GM11168 (cell line): ENCODE results near the gene P4HB.

Source experiments
- in situ Hi-C: fragments of 300-500 bp; cut with MboI; formaldehyde crosslinking; loops from one replicate; pipeline ENCODE4 v1.12.0; 2022; ENCODE audit warnings: low sequenced_read_pairs; ENCODE audit not compliant: unreplicated experiment

P4HB gene

DNA sequence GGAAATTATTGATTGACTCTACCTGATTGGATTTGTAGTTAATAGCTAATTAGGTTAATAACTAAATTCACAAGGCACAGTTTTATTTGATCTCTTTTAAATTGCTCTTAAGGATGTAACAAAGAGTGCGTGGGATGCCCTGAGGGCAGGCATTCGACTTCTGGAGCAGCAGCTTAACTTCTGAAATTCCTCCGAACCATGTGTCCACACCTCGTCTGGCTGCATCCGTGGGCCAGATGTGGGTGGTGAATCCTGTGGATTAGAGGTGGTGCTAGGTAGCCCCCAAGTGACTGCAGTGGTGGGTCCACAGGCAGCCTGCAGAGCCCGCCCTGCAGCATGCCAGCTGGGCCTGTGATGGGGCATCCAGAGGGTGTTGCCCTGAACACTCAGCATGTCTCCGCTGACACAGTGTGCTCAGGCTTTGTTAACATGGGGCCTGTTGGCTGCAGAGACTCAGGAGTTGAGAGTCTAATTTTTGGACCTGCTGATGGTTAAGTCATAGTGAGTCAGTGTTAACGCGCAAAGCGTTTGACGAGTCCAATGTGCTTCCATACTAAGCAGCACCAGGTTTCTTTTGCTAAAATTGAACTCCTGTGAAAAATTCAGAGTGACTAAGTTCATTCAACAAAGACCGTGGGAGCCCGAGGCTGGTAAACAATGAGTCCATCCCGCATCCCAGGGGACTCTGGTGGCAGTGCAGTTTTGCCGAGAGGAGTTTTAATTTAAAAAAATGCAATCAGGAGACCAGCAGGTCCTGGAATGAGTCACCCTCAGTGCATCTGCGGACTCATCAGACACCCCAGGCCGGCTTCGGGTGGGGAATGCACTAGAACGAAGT is 37.9 kb upstream of the P4HB start:
- in situ Hi-C loops = no loop called here

DNA sequence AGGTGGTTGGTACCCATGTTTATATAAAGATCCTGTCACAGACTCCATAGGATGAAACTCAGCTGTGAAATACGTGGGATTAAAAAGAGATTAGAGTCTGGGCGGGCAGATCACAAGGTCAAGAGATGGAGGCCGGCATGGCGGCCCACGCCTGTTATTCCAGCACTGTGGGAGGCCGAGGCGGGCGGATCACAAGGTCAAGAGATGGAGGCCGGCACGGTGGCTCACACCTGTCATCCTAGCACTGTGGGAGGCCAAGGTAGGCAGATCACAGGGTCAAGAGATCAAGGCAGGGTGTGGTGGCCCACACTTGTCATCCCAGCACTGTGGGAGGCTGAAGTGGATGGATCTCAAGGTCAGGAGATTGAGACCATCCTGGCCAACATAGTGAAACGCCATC is 35.1 kb upstream of the P4HB start:
- in situ Hi-C loops = no loop called here

DNA sequence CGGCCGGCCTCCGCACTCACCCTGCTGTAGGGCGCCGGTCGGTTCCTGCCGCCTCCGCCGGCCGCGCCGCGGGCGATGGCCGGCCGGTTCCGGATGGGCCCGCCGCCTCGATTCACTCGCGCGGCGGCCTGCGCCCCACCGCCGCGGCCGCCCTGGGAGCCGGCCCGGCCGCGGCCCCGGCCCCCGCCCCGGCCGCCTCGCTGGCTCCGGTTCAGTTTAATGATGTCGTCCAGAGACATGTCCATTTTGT is 30.9 kb upstream of the P4HB start:
- in situ Hi-C loops = no loop called here

DNA sequence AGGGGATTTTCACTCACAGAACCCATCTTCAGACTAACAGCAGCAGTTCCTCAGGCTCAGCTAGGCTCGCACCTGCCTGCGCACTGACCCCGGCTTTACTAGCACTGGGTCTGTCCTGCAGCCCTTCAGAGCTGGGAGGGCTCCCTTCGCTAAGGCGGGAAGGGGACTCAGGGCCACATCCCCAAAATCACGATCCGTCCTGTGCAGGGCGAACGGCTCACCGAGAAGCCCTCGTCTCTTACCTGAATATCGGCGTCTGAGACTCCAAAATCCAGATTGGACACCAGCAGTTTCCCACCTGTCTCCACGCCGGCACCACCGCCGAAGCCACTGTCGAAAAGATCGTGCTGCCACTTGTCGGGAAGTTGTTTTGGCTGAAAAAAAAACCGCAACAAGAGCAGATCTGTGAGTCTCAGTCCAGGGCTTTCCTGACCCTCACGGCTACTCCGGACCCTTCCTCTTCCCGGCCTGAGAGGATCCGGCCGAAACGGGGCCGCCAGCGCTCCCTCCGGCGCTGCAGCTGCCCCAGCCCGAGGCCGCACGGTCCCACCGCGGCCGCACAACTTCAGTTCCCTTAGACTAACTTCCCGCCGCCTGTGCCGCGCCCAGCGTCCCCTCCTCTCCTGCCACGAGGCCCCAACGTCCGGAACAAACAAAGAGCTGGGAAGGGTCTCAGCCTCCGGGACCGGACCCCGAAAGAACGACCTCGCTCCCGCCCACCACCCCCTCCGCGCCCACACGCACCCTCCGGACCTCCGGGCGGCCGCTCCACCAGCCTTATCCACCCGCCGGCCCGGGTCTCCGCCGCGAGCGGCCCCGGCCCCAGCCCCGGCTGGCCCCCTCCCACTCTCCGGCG is 30.3 kb upstream of the P4HB start:
- in situ Hi-C loops = no loop called here

DNA sequence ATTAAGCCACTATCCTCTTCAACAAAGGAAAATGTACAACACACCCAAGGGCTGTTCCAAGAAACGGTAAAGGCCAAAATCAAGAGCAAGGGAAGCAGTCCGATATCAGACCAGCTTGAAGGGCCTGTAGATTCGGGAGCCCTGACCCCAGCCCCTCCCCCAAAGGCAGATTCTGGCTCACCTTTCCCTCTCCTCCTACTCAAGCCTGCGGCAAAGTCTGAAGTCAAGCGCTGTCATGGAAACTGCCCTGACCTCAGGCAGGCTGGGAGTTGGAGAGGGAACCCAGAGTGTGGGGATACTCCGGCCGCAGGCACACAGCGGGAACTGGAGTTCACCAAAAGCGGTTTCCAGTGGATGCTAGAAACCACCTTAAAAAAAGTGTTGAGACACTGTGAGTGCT is 29.3 kb upstream of the P4HB start:
- in situ Hi-C loops = no loop called here

DNA sequence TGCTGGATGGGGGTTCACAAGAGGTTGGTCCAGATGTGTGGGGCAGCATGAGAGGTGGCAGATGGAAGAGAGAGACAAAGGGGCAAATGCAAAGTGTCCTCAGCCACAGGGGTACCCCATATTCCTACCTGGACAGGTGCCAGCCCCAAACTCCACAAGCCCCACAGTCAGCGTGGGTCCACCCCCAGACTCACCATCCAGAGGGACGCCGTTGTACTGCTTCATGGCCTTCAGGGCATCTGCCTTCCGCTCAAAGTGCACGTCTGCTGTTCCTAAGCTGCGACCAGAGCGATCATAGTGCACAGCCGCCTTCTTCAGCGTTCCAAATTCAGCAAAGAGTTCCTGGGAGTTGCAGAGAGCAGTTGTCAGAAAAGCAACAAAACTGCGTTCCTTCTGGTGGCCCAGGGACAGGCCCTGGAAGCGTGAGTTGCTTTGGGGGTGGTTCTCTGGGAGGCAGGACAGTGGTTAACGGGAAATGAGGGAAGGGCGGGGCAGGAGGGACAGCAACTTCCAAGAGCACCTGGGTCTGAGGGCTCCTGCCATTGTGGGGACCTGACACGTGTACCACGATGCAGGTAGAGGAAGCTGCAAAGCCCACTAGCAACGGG is 28.8 kb upstream of the P4HB start:
- in situ Hi-C loops = no loop called here

DNA sequence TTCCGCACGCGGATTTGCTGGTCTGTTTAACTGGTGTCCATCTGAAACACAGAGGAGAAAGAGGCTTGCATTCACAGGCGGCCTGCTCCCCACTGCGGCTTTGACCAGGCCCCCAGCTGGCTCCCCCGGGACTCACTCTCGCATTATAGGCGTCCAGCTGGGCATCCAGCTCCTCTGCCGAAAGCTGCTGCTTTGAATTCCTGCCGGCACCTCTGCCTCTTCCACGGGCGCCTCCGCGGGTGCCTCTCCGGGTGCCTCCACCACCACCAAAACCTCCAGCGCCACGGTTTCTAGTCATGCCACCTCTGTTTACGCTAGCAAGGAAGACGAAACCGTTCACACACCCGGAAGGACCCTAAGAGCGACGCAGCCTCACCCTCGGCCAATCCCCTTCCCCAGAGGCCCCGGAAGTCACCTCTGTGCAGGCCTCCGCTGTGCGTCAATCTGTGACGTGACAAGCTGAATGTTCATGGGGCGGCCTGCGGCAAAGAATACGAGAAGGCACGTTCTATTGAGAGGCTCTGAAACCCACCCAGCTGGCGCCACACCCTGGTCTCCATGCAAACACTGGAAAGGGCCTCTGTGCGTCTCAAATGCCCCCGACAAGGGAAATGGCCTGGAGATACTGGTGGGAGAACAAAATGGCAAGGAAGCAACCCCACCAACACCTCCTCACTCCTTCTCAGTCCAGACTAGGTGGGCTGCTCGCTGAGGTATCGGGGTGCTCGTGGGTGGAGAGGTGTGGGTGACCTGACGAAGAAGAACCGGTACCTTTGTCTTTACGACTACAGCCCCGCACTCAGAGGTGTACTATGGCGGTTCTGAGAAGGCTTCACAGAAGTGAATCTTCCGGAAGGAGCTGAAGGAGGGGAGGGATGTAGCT is 28.0 kb upstream of the P4HB start:
- in situ Hi-C loops = no loop called here

DNA sequence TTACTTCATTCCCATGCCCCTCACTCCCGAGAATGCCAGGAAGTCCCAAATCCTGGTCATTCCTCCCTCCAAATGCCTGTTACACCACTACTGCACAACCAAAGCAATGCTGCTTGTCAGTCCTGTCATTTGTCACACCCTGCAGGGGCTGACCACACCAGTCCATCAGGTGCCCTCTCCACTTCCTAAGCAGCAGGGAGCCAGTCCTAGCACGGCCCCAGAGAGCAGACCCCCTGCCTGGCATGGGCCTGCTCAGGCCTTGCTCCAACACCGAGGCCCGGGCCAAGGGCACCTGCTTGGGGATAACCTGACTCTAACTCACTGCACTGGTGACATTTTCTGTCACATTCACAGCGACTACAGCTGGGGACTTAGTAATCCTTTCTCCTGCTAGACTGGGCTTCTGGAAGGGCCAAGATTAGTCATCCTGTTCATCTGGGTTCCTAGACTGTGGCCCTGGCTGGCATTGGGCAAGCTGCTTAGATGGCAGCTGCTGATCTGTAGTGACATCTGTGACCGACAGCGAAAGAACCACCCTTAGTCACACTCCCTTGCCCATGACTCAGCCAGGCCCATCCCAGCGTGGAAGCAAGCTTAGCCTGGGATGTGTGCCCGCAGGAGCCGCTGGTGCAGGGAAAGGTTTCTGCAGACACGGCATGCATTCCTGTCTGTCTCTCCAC is 25.7 kb upstream of the P4HB start:
- in situ Hi-C loops = no loop called here

DNA sequence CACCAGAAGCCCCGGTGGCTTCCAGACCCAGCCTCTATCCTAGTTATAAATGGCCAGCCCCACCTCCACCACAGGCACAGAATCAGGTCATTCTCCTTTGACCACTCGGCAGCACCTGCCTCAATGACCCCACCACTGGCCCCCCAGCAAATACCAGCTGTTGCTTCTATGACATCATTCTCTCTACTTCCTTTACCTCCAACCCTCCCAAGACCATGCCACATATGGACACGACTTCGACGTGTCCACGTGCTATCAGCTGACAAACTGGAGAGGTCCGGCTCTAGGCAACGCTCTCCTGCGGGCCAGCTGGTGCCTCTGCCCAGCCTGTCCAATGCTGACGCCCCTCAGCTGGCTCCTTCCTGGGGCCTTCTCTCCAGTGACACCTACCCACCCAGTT is 25.1 kb upstream of the P4HB start:
- in situ Hi-C loops = no loop called here

DNA sequence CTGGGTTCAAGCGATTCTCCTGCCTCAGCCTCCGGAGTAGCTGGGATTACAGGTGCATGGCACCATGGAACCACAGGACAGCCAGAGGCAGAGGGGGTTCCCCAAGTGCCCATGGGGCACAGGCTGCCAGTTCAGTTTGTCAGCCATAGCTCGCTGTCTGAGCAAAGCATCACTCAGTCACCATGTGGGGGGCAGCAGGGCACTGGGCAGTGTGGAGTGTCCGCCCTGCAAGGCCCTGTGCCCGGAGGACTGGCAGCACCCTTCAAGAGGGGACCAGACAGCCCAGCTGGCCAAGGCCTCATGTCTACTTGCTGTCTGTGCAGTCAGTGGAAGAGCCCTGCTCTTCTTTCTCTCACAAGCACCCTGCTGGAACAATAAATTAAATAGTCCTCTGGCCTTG is 24.6 kb upstream of the P4HB start:
- in situ Hi-C loops = no loop called here

DNA sequence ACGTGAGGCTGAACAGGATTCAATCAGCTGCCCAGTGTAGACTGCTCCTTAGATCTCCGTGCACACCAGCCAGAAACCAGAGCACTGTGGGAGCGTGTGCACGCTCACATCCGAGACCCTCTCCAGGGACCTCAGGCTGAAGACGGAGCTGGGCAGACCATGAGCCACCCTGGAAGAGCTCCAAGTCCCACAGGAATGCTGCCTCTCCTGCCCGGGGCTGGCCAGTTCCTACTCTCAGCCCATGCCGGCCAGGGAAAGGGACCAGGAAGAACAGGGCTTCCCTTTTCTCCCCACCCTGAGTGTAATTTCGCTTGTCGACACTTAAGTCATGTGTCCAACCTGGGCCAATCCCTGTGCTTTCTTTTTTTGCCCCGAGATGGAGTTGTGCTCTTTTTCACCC is 24.2 kb upstream of the P4HB start:
- in situ Hi-C loops = no loop called here

DNA sequence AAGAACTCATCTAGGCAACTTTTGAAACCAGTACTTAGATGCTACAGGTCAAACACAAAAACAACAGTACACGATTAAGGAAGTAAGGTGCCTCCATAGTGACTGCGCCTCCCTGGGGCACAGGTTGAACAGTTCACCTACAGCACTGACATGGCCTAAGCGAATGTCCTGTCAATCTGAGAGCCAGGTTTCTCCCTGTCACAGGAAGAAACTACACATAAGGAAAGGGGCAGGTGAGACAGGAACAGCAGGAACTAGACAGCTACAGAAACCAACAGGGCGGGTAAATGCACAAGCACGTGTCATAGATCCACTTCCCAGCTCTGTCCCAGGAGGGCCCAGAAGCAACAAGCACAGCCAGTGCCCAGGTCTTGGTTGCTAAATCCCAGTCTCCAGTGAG is 18.8 kb upstream of the P4HB start:
- in situ Hi-C loops = no loop called here

DNA sequence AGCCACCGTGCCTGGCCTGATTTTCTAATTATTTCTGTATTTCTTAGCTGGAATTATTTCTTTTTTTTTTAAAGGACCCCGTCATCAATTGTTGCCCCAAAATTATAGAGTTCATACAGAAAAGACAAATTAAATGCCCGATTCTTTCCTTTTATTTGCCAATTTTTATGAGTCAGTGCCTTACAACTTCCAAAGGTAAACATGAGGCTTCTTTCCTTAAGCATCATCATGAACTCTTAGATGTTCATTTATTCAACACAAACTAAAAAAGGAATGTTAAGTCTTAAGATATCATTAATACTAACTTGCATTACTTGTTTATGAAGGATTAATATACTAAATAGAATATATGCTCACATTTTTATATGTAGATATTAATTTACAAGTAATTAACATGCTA is 18.0 kb upstream of the P4HB start:
- in situ Hi-C loops = no loop called here

DNA sequence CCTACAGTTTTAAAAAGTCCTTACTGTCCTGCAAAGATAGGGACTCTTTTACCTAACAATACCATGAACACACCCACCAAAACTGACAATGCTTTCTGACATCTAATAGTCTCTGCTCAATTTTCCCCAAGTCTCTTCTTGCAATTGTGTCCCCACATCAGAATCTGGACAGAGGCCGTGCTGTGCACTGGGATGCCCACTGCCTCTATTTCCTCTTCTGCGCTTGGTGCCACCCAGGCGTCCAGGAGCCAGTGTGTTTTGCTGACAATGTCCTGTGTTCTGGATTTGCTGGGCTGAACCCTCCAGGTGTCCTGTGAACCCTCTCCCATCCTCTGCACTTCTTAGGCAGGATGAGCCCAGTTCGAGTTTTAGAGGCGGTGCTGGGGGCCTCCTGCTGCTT is 17.2 kb upstream of the P4HB start:
- in situ Hi-C loops = no loop called here

DNA sequence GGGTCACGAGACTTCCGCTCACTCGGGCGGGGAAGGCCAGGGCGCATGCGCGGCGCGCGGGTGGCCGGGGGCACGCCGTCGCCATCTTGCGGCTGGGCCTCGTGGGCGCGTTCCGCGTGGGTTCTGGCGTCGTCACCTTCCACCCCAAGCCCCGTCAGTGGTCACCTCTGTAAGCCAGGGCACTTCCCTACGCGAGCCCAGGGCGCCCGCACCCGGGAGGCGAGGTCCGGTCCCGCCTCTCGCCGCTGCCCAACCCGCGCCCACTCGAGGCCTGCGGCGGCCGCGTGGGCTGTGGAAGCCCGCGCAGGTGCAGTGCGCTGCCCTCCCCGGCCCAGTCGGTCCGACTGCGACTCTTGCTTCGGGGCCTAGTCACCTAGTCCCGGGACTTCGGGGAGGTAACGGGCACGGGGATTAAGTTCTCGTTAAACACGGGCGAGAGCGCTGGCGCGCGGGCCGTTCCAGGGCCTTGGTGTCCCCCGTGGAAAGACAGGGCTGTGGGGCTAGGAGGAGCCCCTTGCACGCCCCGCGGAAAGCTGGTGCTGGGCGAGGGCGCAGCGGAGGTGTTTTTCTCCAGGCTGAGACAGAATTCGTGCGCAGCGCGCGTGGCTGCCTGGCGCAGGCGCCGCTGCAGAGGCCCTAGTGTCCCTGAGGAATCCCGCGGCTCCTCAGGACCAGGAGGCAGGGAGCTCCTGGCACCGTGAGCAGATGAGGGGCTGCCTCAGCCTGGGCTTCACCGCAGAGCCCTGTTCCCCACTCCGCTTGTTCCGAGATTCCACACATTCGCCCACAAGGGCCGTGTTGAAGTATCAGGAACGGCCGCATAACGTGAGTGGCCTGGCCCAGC is 11.3 kb upstream of the P4HB start:
- in situ Hi-C loops = no loop called here

DNA sequence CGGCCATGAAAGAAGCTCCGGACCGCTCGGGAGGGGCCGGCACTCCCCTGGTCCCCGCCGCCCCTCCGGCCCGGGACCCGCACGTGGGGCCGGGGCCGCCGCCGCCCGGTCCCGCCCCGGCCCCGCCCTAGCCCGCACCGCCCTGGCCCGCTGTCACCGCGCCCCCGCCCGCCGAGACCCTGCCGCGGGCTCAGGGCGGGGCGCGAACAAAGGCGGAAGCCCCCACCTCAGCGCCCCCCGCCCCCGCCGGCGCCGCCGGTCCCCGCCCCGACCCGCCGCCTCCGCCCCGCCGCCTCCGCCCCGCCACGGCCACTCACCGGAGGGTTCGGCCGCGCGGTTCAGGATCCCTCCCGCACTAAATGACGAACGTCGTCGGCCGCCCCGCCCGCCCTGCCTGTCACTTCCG is 10.6 kb upstream of the P4HB start, which contains the start of gene ARHGDIA:
TSS of gene ARHGDIA (minus strand) at position 357 of the 406 bp plus-strand sequence. CDS start 1,407 bp downstream, outside the sequence.
- in situ Hi-C loops = no loop called here

DNA sequence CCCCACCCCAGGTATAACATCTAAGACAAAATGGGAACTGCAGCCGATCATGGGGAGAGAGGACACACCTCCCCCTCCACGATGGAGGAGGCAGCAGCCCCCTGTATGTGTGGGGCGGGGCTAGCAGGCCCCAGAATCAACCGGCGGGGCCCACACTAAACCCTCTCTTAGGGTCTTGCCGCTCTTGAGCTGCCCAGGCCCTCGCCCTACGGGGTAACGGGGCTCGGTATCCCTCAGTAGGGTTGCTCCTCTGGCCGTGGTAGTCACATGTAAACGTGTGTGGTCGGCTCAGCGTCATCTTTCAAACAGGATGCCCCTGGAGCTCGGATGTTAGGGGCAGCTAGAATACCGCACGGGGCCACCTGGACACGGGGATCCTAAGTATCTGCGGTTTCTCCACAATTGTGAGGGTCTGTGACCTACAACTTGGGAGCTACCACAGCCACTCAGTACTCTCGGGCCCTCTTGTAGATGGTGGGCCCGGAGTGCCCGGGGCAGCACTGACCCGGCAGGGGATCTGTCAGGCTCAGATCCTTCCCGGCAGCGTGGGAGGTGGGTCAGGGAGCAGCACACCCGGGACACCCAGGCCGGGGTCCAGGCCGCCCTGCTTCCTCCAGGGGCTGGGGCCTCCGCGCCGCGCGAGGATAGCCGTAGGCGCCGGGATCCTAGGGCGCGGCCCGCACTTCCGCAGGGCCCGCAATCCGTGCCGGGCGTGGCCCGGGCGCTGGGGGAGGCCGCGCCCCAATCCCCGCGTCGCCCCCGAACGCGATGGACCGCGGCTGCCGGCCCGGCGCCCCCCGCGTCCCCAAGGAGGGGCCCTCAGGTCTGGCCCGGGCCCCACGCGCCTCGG is 10.0 kb upstream of the P4HB start:
- in situ Hi-C loops = no loop called here
